Measurements from ENCODE around the gene SYT17. TPM values are rescaled to one million over a fixed set of nuclear protein-coding genes. Genes with fewer than 3 reads are reported as not detected.

SYT17 gene
- total RNA-seq, 1 experiment from 2014 or later: 4.2 TPM

GRCh38 chr16:19239511-19240155, 71.6 kb downstream of the SYT17 start:
- ChIA-PET POLR2A (no interaction called here), CTCF (no interaction called here)
- Mint-ChIP-seq H3K36me3 (ENCODE audit: insufficient read depth, unreplicated experiment) (no peaks in the 10 kb centered on the region), H3K4me1 (ENCODE audit: low read depth, unreplicated experiment) (no peaks in the 10 kb centered on the region), H3K27ac (ENCODE audit: unreplicated experiment) (no peak overlapping the region), H3K27me3 (ENCODE audit: insufficient read depth, unreplicated experiment) (no peaks in the 10 kb centered on the region), H3K9me3 (ENCODE audit: unreplicated experiment) (peaks cover 24% of the 10 kb centered on the region), H3K4me3 (ENCODE audit: unreplicated experiment) (no peak overlapping the region)
- no peak for DNase-seq
- intact Hi-C loops (cut with micrococcal nuclease; ENCODE audit: unreplicated experiment): no loop called here
- no TSS peak for BruUV-seq (replicated peaks)
- Histone ChIP-seq H3K36me3 (ENCODE audit: control insufficient read depth, insufficient read depth, low read length) (no peaks in the 10 kb centered on the region), H3K9me3 (peaks cover 3% of the 10 kb centered on the region; the same call in 1 of the 2 replicates), H3K4me1 (no peaks in the 10 kb centered on the region), H3K4me3 (ENCODE audit: low read depth, low read length) (no peak overlapping the region), H3K27me3 (replicated peaks; ENCODE audit: control insufficient read depth, insufficient read depth, low read length) (no peaks in the 10 kb centered on the region)
- no peak for TF ChIP-seq CTCF (IDR thresholded peaks at IDR 0.05; ENCODE audit: insufficient read depth in 1 of 2, low read depth in 1 of 2, low read length in 1 of 2, severe bottlenecking in 1 of 2, unreplicated experiment in 1 of 2)

GRCh38 chr16:19240494-19240893, 72.5 kb downstream of the SYT17 start:
- H3K36me3 Mint-ChIP-seq (ENCODE audit: insufficient read depth, unreplicated experiment): no peaks in the 10 kb centered on the region
- no peaks in the 10 kb centered on the region for H3K27me3 Mint-ChIP-seq (ENCODE audit: insufficient read depth, unreplicated experiment)
- H3K4me1 Mint-ChIP-seq (ENCODE audit: low read depth, unreplicated experiment): no peaks in the 10 kb centered on the region
- no TSS peak for BruUV-seq (replicated peaks)
- H3K27ac Mint-ChIP-seq (ENCODE audit: unreplicated experiment): no peak overlapping the region
- Histone ChIP-seq H3K9me3 (peaks cover 1% of the 10 kb centered on the region; the same call in 1 of the 2 replicates), H3K4me3 (ENCODE audit: low read depth, low read length) (no peak overlapping the region), H3K4me1 (no peaks in the 10 kb centered on the region), H3K36me3 (ENCODE audit: control insufficient read depth, insufficient read depth, low read length) (no peaks in the 10 kb centered on the region), H3K27me3 (replicated peaks; ENCODE audit: control insufficient read depth, insufficient read depth, low read length) (no peaks in the 10 kb centered on the region)
- H3K9me3 Mint-ChIP-seq (ENCODE audit: unreplicated experiment): peaks cover 15% of the 10 kb centered on the region
- ChIA-PET POLR2A (no interaction called here), CTCF (no interaction called here)
- no peak for TF ChIP-seq CTCF (IDR thresholded peaks at IDR 0.05; ENCODE audit: insufficient read depth in 1 of 2, low read depth in 1 of 2, low read length in 1 of 2, severe bottlenecking in 1 of 2, unreplicated experiment in 1 of 2)
- intact Hi-C loops (cut with micrococcal nuclease; ENCODE audit: unreplicated experiment): no loop called here
- DNase-seq: no peak
- no peak overlapping the region for H3K4me3 Mint-ChIP-seq (ENCODE audit: unreplicated experiment)

GRCh38 chr16:19241512-19241911, 73.5 kb downstream of the SYT17 start:
- ChIA-PET POLR2A (no interaction called here), CTCF (no interaction called here)
- Histone ChIP-seq H3K4me3 (ENCODE audit: low read depth, low read length) (no peak overlapping the region), H3K36me3 (ENCODE audit: control insufficient read depth, insufficient read depth, low read length) (no peaks in the 10 kb centered on the region), H3K27me3 (replicated peaks; ENCODE audit: control insufficient read depth, insufficient read depth, low read length) (no peaks in the 10 kb centered on the region), H3K4me1 (no peaks in the 10 kb centered on the region), H3K9me3 (no peaks in the 10 kb centered on the region)
- Mint-ChIP-seq H3K27me3 (ENCODE audit: insufficient read depth, unreplicated experiment) (no peaks in the 10 kb centered on the region), H3K27ac (ENCODE audit: unreplicated experiment) (no peak overlapping the region), H3K36me3 (ENCODE audit: insufficient read depth, unreplicated experiment) (no peaks in the 10 kb centered on the region), H3K9me3 (ENCODE audit: unreplicated experiment) (peaks cover 8% of the 10 kb centered on the region), H3K4me3 (ENCODE audit: unreplicated experiment) (no peak overlapping the region), H3K4me1 (ENCODE audit: low read depth, unreplicated experiment) (no peaks in the 10 kb centered on the region)
- BruUV-seq (replicated peaks): no TSS peak
- no peak for DNase-seq
- TF ChIP-seq CTCF (IDR thresholded peaks at IDR 0.05; ENCODE audit: insufficient read depth in 1 of 2, low read depth in 1 of 2, low read length in 1 of 2, severe bottlenecking in 1 of 2, unreplicated experiment in 1 of 2): no peak
- intact Hi-C loops (cut with micrococcal nuclease; ENCODE audit: unreplicated experiment): no loop called here
